Esophagus muscularis mucosa (tissue), 3 donors: ENCODE results near the gene TTC9C.

Experiments used
- POLR2A ChIP-seq: fragments of 450-650 bp; IDR thresholded peaks from one replicate; pipeline ENCODE4 v1.6.1; 2017; ENCODE audit warnings: antibody characterized with exemption, moderate library complexity, mild to moderate bottlenecking, low read depth
- POLR2AphosphoS5 ChIP-seq, 2 donors: sonication (generic); formaldehyde crosslinking; IDR thresholded peaks; one replicate each; pipeline ENCODE4 v1.6.1; 2017; ENCODE audit warnings: antibody characterized with exemption in 2 of 2
- TF ChIP-seq, protein P1 (sequence below), 3 experiments: fragments of 200-600 bp in 2 of 3; fragments of 450-650 bp in 1 of 3; sonication (generic) in 2 of 3; IDR thresholded peaks; one replicate each; pipeline ENCODE4 v1.5.1; 2017 to 2019; ENCODE audit warnings: antibody characterized with exemption in 3 of 3, mild to moderate bottlenecking in 2 of 3, moderate library complexity in 1 of 3

DNA sequence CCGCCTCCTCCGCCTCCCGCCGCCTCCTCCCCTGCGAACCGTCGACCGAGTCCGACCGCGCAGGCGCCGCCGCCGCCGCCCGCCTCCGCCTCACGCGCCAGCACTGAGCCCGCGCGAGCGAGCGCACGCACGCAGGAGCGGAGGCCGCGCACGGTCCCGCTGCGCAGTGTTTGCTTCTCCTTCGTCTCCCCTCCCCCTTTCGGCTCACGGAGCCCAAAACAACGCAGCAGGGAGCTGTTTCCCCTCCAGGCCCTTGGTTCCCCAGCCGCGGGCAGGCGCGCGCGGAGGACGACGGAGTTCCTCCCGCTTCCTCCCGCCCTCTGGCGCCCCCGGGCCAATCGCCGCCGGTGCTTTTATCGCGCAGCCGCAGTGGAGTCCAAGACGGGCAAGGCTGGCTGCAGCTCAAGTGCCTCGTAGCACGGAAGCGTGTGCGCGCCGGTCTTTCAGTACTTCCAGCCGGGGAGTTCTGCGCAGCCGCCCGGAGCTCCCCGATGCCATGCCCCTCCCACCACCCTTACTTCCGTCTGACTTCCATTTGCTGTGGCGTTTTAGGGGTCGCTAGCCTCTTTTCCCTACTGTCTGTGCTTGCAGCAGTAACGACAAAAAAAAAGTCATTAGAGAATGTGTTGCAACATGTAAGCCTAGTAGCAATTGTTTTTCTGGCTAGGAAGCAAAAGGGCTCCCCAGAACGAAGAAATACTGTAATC lies 968 bp upstream of the TTC9C start, which contains the start of gene HNRNPUL2:
- TF ChIP-seq POLR2AphosphoS5 (IDR thresholded peaks at IDR 0.05) (peak; percentile 95 to 97), POLR2A (peak; percentile 91)
- TF ChIP-seq, protein P1, sequence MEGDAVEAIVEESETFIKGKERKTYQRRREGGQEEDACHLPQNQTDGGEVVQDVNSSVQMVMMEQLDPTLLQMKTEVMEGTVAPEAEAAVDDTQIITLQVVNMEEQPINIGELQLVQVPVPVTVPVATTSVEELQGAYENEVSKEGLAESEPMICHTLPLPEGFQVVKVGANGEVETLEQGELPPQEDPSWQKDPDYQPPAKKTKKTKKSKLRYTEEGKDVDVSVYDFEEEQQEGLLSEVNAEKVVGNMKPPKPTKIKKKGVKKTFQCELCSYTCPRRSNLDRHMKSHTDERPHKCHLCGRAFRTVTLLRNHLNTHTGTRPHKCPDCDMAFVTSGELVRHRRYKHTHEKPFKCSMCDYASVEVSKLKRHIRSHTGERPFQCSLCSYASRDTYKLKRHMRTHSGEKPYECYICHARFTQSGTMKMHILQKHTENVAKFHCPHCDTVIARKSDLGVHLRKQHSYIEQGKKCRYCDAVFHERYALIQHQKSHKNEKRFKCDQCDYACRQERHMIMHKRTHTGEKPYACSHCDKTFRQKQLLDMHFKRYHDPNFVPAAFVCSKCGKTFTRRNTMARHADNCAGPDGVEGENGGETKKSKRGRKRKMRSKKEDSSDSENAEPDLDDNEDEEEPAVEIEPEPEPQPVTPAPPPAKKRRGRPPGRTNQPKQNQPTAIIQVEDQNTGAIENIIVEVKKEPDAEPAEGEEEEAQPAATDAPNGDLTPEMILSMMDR (IDR thresholded peaks at IDR 0.05), result peak in 1 of 3 experiments; percentile 10
